ENCODE results near the gene GNA12. TPM values are rescaled to one million over a fixed set of nuclear protein-coding genes. Genes with fewer than 3 reads are reported as not detected.
A peak's percentile ranks its signal among the peaks of the same experiment; 100 is the strongest.

Gene GNA12
- total RNA-seq, 4 donors from 2014 or later: 7.6 to 8.4 (median 8.1) TPM

GRCh38 chr7:2711895-2712675 lies 132.0 kb downstream of the GNA12 start:
- ATAC-seq (no peak), DNase-seq (no peak)
- no peak overlapping the region for H3K27ac ChIP-seq
- TF ChIP-seq CTCF (IDR thresholded peaks at IDR 0.05 in 4 of 5, conservative IDR thresholded peaks at IDR 0.05 in 1 of 5) (no peak), POLR2A (IDR thresholded peaks at IDR 0.05) (no peak)
- H3K36me3 ChIP-seq: no peaks in the 10 kb centered on the region
- H3K27me3 ChIP-seq: peaks cover 0 to 4% (median 4%) of the 10 kb centered on the region in 3 donors
- intact Hi-C loops (cut with DNase I; ENCODE audit: low total_unique reads) (no loop called here), in situ Hi-C loops (cut with MboI; ENCODE audit: low sequenced_read_pairs in 4 of 4) (no loop called here)
- no peak overlapping the region for H3K4me3 ChIP-seq
- peaks cover 10 to 14% of the 10 kb centered on the region in 2 donors for H3K4me1 ChIP-seq
- no peaks in the 10 kb centered on the region for H3K9me3 ChIP-seq

DNA sequence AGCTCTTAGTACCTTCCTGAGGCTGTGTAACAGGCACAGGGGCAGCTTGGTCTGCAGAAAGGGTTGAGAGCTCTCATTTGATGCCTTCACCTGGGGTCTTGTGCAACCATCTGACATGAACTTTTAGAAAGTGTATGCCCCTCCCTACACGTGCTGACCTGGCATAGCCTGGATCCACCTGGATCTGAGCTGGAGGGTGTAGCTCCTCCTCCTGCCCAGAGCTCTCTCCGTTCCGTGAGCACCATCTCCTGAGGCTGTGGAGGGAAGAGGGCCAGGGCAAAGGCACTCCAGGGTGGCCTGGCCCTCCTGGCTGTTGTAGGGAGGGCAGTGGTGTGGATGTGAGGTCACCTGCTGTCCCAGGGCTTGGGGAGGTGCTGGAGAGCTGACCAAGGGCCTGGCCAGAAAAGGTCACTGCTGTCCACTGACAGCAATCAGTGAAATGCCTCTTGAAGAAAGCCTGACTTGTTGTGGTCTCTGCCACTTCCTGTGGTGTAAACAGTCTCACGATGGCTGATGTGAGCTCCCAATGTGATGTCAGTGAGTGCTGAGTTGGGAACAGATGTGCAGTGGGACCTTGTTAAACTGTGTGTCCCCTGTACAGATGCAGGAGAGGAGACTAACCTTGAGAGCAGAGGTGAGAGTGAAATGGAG lies 133.1 kb downstream of the GNA12 start:
- no peak for DNase-seq
- no peak for ATAC-seq
- Histone ChIP-seq H3K4me3 (no peak overlapping the region), H3K36me3 (no peaks in the 10 kb centered on the region), H3K9me3 (no peaks in the 10 kb centered on the region), H3K4me1 (peaks cover 0 to 8% of the 10 kb centered on the region in 2 donors), H3K27ac (no peak overlapping the region), H3K27me3 (peaks cover 0 to 4% (median 4%) of the 10 kb centered on the region in 3 donors)
- in situ Hi-C loops (cut with MboI; ENCODE audit: low sequenced_read_pairs in 4 of 4) (no loop called here), intact Hi-C loops (cut with DNase I; ENCODE audit: low total_unique reads) (no loop called here)
- no peak for TF ChIP-seq POLR2A (IDR thresholded peaks at IDR 0.05)
- TF ChIP-seq CTCF (IDR thresholded peaks at IDR 0.05 in 4 of 5, conservative IDR thresholded peaks at IDR 0.05 in 1 of 5): no peak

DNA sequence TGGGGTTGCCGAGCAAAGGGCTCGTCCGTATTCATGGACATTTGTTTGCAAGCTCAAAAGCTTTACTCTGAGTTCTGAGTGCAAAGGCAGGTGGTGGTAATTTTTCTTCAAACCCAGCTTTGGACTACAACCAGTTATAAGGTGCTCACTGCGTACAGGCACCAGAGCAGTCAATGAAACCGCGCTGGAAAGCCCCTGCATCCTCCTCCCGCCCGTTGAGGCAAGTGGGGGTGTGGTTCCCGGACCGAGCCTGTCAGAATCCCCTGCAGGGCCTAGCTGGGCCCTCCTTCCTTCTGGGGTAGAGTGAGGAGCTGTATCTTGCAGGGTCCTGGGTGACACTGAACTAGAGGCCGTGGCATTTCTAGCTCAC lies 133.8 kb downstream of the GNA12 start:
- Histone ChIP-seq H3K36me3 (no peaks in the 10 kb centered on the region), H3K4me1 (peaks cover 0 to 4% of the 10 kb centered on the region in 2 donors), H3K9me3 (no peaks in the 10 kb centered on the region), H3K4me3 (no peak overlapping the region), H3K27me3 (peaks cover 0 to 4% (median 4%) of the 10 kb centered on the region in 3 donors), H3K27ac (no peak overlapping the region)
- DNase-seq (no peak), ATAC-seq (no peak)
- in situ Hi-C loops (cut with MboI; ENCODE audit: low sequenced_read_pairs in 4 of 4) (no loop called here), intact Hi-C loops (cut with DNase I; ENCODE audit: low total_unique reads) (no loop called here)
- TF ChIP-seq CTCF (IDR thresholded peaks at IDR 0.05 in 4 of 5, conservative IDR thresholded peaks at IDR 0.05 in 1 of 5): no peak
- no peak for TF ChIP-seq POLR2A (IDR thresholded peaks at IDR 0.05)

- in situ Hi-C loops (cut with MboI; ENCODE audit: low sequenced_read_pairs in 4 of 4): no loop called here
These were observed 134.4 kb downstream of the GNA12 start for GRCh38 chr7:2709553-2710285.

More at GRCh38 chr7:2709553-2710285, 134.4 kb downstream of the GNA12 start:
- H3K27me3 ChIP-seq: peaks cover 0 to 4% (median 4%) of the 10 kb centered on the region in 3 donors
- ATAC-seq (peak; percentile 46 to 86), DNase-seq (peak in 1 of 2 donors; percentile 46)
- no peaks in the 10 kb centered on the region for H3K36me3 ChIP-seq
- TF ChIP-seq CTCF (IDR thresholded peaks at IDR 0.05 in 4 of 5, conservative IDR thresholded peaks at IDR 0.05 in 1 of 5): peak; percentile 64 to 84 (median 70)
- no peak for TF ChIP-seq POLR2A (IDR thresholded peaks at IDR 0.05)
- H3K4me1 ChIP-seq: peaks cover 0 to 4% of the 10 kb centered on the region in 2 donors
- H3K27ac ChIP-seq: no peak overlapping the region
- H3K9me3 ChIP-seq: no peaks in the 10 kb centered on the region
- H3K4me3 ChIP-seq: peak overlapping the region in 2 of 4 donors; percentile 17 to 37
- intact Hi-C loops (cut with DNase I; ENCODE audit: low total_unique reads): no loop called here
